NOMO-1 treated with DMSO at 0.1 percent for 48 hours (cell line): Measurements from ENCODE around the gene CD2.
"Not testable (repeated sequence)": the region's sequence is repeated elsewhere in the genome, so short reads cannot be mapped to it uniquely, and the experiment has no call there.

ENCODE experiments used
- DNase-seq: peaks from one replicate; lab custom pipeline; 2025; ENCODE audit not compliant: unreplicated experiment; lab: John Stamatoyannopoulos, UW

CD2 gene

GRCh38 chr1:116756092-116756491, 1.9 kb downstream of the CD2 start:
- not testable (repeated sequence) for DNase-seq

GRCh38 chr1:116758456-116758815, 4.2 kb downstream of the CD2 start:
- DNase-seq: not testable (repeated sequence)

DNA sequence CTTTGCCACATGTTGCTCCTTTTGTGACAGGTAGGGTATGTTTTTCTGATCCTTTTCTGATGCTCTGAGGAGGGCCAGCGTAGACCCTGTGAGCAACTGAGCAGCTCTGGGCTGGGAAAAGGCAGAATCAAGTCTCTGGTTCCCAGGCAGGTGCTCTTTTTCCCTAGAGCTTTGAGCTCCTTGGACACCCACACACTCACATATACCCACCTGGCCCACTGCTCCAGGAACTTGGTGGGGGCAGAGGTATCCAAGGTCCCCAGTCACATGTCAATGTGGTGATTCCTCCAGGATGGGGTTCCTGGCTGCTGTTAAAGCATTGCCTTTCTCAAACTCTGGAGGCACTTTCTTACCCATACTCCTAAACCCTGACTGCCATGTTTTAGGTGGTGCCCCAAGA, 5.4 kb downstream of the CD2 start:
- DNase-seq: no peak

DNA sequence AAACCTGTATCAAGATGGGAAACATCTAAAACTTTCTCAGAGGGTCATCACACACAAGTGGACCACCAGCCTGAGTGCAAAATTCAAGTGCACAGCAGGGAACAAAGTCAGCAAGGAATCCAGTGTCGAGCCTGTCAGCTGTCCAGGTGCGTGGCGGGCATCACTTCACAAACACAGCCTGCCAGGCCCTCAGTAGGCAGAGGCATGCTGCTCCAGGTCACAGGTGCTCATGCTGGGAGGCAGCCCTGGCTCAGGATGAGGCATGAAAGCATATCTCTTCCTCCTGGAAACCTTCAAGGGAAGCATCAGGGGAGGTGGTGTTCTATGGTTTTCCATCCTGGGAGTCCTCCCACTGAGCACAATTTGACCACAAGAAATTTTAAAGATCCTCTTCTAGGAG, 6.3 kb downstream of the CD2 start:
- DNase-seq: no peak

DNA sequence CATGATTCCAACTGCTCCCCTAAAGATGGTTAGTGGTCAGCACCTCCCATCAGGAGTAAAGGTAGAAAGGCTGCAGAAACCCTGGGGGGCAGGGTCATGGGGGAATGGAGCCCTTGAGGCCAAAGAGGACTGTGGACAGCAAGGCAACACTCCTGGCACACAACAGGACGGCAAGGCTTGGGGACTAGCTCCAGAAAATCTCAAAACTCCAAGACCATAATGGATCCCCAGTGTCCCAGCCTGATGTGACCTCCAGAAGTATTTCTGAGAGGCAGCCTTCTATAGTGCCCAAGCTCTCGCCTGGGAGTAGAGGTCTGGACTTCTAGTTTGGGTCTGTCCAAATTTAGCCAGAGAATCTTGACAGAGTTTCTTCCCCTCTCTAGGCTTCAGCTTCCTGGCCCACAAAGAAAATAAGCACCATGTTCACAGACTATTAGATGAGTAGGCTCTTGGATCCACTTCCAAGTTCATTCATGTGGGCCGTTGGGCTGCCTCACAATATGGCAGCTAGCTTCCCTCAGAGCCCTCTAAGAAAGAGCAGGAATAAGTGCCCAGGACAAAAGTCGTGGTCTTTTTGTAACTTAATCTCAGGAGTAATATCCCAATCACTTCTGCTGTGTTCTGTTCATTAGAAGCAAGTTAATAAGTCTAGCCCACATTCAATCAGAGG, 6.9 kb downstream of the CD2 start:
- no peak for DNase-seq

- no peak for DNase-seq
These were observed 8.1 kb downstream of the CD2 start for GRCh38 chr1:116762281-116762680.

- no peak for DNase-seq
These were observed 8.5 kb downstream of the CD2 start for GRCh38 chr1:116762781-116763115.

GRCh38 chr1:116763116-116763786, 9.0 kb downstream of the CD2 start:
- no peak for DNase-seq

DNA sequence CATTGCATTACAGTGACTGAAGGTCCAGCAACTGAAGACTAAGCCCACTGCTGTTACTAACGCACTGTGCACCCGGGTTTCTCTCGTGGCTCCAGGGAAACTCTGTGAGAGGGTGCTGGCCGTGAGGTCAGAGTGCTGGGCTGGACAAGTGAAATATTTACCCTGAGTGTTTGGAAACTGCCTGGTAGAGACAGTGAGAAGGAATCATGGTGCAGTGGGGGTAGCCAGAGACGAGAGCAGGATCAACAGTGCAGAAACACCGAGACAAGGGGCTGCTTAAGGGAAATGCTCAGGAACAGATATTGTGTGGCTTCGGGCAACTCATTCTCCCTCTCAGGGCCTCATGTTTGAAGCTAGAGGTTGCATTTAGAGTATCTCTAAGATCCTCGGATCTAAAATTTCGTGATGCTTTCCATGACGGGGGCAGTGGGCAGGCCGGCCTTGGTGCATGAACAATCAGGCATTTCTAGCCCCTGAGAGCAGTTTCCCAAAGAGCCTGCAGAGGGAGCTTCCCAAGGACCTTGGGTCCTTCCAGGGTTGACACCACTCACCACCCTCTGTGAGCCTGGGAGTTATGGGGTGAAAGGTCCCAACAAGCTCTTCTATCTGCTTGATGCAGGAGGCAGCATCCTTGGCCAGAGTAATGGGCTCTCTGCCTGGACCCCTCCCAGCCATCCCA, 9.7 kb downstream of the CD2 start:
- no peak for DNase-seq

GRCh38 chr1:116764466-116764898, 10.3 kb downstream of the CD2 start:
- DNase-seq: no peak

GRCh38 chr1:116764906-116765862, 11.0 kb downstream of the CD2 start:
- DNase-seq: no peak

DNA sequence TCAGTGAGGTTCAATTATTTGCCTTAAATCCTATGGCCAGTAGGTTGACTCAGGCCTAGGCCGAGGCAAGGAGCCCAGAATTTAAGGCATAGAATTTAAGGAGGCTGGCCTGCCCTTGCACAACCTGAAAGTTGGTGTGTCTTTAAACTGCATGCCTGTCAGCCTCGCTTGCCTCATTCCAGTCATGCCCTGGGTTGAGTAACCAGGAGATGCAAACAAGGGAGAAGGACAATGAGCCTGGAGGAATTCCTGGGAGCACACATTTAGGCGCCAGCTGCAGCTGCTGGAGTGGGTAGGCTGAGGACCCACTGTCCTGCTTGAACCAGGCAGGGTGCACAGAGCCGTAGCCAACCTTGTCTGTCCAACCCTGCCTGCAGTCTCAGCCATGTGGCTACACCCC, 11.7 kb downstream of the CD2 start:
- DNase-seq: no peak

DNA sequence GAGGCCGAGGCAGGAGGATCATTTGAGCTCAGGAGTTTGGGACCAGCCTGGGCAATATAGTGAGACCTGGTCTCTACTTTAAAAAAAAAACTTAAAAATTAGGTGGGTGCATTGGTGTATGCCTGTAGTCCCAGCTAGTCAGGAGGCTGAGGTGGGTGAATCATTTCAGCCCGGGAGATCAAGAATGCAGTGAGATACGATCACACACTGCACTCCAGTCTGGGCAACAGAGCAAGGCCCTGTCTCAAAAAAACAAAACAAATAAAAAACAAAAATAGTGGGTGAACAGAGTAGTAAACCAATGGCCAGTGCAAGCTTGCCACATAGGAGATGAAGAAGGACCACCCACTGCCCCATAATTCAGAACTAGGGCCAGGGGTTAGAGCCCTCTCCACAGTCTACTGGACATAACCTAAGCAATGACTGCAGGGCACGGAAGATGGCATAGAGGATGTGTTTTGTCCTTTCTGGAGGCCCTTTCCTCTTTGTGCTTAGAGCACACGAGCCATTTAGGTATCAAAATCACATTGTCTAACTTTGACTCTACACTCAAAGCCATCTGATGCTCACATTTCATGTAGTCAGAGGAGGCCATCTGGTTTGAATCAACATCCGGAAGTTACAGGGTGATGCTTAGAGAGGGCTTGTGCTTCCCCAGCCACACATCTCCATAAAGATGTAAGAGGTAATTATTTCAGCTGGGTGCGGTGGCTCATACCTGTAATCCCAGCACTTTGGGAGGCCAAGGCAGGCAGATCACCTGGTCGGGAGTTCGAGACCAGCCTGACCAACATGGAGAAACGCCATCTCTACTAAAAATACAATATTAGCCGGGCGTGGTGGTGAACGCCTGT, 12.6 kb downstream of the CD2 start:
- no peak for DNase-seq

- no peak for DNase-seq
These were observed 13.7 kb downstream of the CD2 start for GRCh38 chr1:116767782-116768382.

DNA sequence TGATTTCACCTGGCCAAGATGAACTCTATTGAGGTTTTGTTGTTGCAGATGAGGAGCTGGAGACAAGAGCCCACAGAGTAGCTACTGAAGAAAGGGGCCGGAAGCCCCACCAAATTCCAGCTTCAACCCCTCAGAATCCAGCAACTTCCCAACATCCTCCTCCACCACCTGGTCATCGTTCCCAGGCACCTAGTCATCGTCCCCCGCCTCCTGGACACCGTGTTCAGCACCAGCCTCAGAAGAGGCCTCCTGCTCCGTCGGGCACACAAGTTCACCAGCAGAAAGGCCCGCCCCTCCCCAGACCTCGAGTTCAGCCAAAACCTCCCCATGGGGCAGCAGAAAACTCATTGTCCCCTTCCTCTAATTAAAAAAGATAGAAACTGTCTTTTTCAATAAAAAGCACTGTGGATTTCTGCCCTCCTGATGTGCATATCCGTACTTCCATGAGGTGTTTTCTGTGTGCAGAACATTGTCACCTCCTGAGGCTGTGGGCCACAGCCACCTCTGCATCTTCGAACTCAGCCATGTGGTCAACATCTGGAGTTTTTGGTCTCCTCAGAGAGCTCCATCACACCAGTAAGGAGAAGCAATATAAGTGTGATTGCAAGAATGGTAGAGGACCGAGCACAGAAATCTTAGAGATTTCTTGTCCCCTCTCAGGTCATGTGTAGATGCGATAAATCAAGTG, 14.3 kb downstream of the CD2 start:
- DNase-seq: no peak

- no peak for DNase-seq
These were observed 14.8 kb downstream of the CD2 start for GRCh38 chr1:116769104-116769452.

DNA sequence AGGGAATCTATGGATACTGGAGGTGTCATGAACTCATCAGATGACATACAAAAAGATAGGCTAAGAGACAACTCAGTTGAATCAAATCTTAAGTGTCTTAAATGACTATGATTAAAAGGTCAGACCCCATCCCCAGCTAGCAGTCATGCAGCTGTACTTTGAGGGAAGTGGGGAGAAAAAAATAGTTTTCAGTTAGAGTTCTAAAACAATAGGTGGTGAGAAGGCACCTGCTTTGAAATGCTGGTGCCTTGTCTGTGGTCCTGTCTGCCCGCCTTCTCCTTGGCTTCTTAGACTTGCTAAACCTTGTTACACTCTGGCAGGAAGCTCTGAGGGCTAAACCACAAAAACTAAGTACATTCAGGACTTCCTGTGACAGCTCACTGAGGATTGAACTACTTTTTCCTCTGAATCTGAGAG, 15.3 kb downstream of the CD2 start:
- DNase-seq: peak; percentile 83

GRCh38 chr1:116769994-116770393, 15.8 kb downstream of the CD2 start:
- no peak for DNase-seq

- DNase-seq: no peak
These were observed 16.4 kb downstream of the CD2 start for GRCh38 chr1:116770625-116771024.
